Heart left ventricle (tissue), 13 donors: Measurements from ENCODE around the gene RGMA.

Experiments used
- POLR2A ChIP-seq, 2 donors: fragments of 450-650 bp; IDR thresholded peaks; one replicate each; pipeline ENCODE4 v1.6.1; 2017; ENCODE audit warnings: antibody characterized with exemption in 2 of 2, mild to moderate bottlenecking in 2 of 2, moderate library complexity in 2 of 2
- TF ChIP-seq, protein P1 (sequence below), 12 donors: fragments of 200-600 bp; sonication (generic) in 4 of 12; IDR thresholded peaks; one replicate each; pipeline versions ENCODE4 v1.5.0 to v1.8.0; 2018 to 2022; ENCODE audit warnings: antibody characterized with exemption in 12 of 12, mild to moderate bottlenecking in 5 of 12
- donor health status: ischemic (EF 13 %, LVEDD 7.1; RV severe dilation, severe dysfunction).
- donor health status: DM: no; HTN: yes; CAD: no.
- donor health status: DM: no; HTN: no; CAD: no.
- donor health status: ischemic (EF 25% LVEDD 6.9; RV normal size, moderate dysfunction).
- donor health status: ischemic (EF 25% LVEDD 5.7; RV mildly dilated, moderate dysfunction).
- donor health status: ischemic (EF 35%, LVEDD 5.7; RV mildly dilated, moderate dysfunction).
- donor health status: nonischemic (EF 11% LVEDD 7.7; RV severe dilation, severe dysfunction).
- donor health status: DM: yes; HTN: yes; CAD: no.
- donor health status: PGD.
- donor health status: ischemic (EF 29% LVEDD 5.4; RV normal size, mild dysfunction).
- donor health status: nonischemic (EF 23%, LVEDD 6.1; RV moderate dilation, normal function).

GRCh38 chr15:93028111-93028631 is 60.8 kb downstream of the RGMA start:
- TF ChIP-seq, protein P1, sequence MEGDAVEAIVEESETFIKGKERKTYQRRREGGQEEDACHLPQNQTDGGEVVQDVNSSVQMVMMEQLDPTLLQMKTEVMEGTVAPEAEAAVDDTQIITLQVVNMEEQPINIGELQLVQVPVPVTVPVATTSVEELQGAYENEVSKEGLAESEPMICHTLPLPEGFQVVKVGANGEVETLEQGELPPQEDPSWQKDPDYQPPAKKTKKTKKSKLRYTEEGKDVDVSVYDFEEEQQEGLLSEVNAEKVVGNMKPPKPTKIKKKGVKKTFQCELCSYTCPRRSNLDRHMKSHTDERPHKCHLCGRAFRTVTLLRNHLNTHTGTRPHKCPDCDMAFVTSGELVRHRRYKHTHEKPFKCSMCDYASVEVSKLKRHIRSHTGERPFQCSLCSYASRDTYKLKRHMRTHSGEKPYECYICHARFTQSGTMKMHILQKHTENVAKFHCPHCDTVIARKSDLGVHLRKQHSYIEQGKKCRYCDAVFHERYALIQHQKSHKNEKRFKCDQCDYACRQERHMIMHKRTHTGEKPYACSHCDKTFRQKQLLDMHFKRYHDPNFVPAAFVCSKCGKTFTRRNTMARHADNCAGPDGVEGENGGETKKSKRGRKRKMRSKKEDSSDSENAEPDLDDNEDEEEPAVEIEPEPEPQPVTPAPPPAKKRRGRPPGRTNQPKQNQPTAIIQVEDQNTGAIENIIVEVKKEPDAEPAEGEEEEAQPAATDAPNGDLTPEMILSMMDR (IDR thresholded peaks at IDR 0.05) = no peak
- no peak for TF ChIP-seq POLR2A (IDR thresholded peaks at IDR 0.05)
